Stimulated activated CD4-positive, alpha-beta T cell treated with anti-CD3 and anti-CD28 coated beads, Interleukin-1b, Interleukin-23, amount 100 ng/mL, for 4 hours (primary cell): ENCODE results near the gene BORCS5.
"Not testable (repeated sequence)": the region's sequence is repeated elsewhere in the genome, so short reads cannot be mapped to it uniquely, and the experiment has no call there.

Source experiments
- DNase-seq, 2 donors: peaks; one replicate each; pipeline ENCODE4 v3.0.0-alpha.2; 2020; ENCODE audit warnings: low read depth in 2 of 2

The BORCS5 gene

GRCh38 chr12:12356896-12357718 lies at the start of gene BORCS5:
BORCS5 (plus strand) TSS chr12:12357078; CDS start chr12:12357452, 374 bp downstream.
- DNase-seq, result peak; percentile 96 to 98

GRCh38 chr12:12310695-12311094 lies 46.2 kb upstream of the BORCS5 start:
- DNase-seq, result not testable (repeated sequence)

GRCh38 chr12:12315838-12316237 lies 41.0 kb upstream of the BORCS5 start:
- no peak for DNase-seq

GRCh38 chr12:12319451-12320183 lies 37.3 kb upstream of the BORCS5 start:
- DNase-seq, result no peak

- no peak for DNase-seq
Measured at GRCh38 chr12:12323118-12323517, 33.8 kb upstream of the BORCS5 start.

- DNase-seq, result no peak
Measured at GRCh38 chr12:12323591-12323990, 33.3 kb upstream of the BORCS5 start.

GRCh38 chr12:12326262-12326661 lies 30.6 kb upstream of the BORCS5 start:
- DNase-seq, result no peak

- DNase-seq, result peak in 1 of 2 donors; percentile 11
Measured at GRCh38 chr12:12327802-12328201, 29.1 kb upstream of the BORCS5 start.

GRCh38 chr12:12331244-12331771 lies 25.6 kb upstream of the BORCS5 start:
- DNase-seq, result no peak

- no peak for DNase-seq
Measured at GRCh38 chr12:12331896-12332295, 25.0 kb upstream of the BORCS5 start.

GRCh38 chr12:12333407-12334366 lies 23.2 kb upstream of the BORCS5 start:
- DNase-seq, result no peak

- peak; percentile 43 to 54 for DNase-seq
Measured at GRCh38 chr12:12334367-12335040, 22.4 kb upstream of the BORCS5 start.

GRCh38 chr12:12336049-12336411 lies 20.8 kb upstream of the BORCS5 start:
- no peak for DNase-seq

GRCh38 chr12:12336511-12336910 lies 20.4 kb upstream of the BORCS5 start:
- DNase-seq, result no peak

GRCh38 chr12:12338527-12339168 lies 18.2 kb upstream of the BORCS5 start:
- DNase-seq, result no peak

GRCh38 chr12:12349711-12350665 lies 6.9 kb upstream of the BORCS5 start, which contains the start of gene MANSC1:
MANSC1 (minus strand) TSS chr12:12350242; CDS start chr12:12343314, 6,928 bp downstream.
- DNase-seq, result peak; percentile 18 to 29

- DNase-seq, result no peak
Measured at GRCh38 chr12:12350868-12351463, 5.9 kb upstream of the BORCS5 start.

- DNase-seq, result not testable (repeated sequence)
Measured at GRCh38 chr12:12351468-12352185, 5.3 kb upstream of the BORCS5 start.
